Osteoblast (primary cell): ENCODE results near the gene CAPN15. TPM values are rescaled to one million over a fixed set of nuclear protein-coding genes. Genes with fewer than 3 reads are reported as not detected.
A peak's percentile ranks its signal among the peaks of the same experiment; 100 is the strongest.

ENCODE experiments used
- DNase-seq: peaks from one replicate; pipeline ENCODE4 v3.0.0; 2011; ENCODE audit warnings: low spot score, mixed read lengths; ENCODE audit not compliant: insufficient read length; ENCODE audit errors: missing footprints
- H2AFZ ChIP-seq: 2 replicates; pipeline ENCODE4 v1.6.0; 2011; ENCODE audit warnings: mild to moderate bottlenecking, low read length
- H3K27ac ChIP-seq: 2 replicates; pipeline ENCODE4 v1.5.1; 2011; ENCODE audit warnings: mild to moderate bottlenecking, low read depth, low read length, moderate library complexity
- H3K27me3 ChIP-seq: 2 replicates; pipeline ENCODE4 v1.6.0; 2012; ENCODE audit warnings: mild to moderate bottlenecking, control low read depth, inconsistent platforms, low read length, moderate library complexity; ENCODE audit not compliant: insufficient read depth
- H3K36me3 ChIP-seq: 2 replicates; pipeline ENCODE4 v1.5.1; 2011; ENCODE audit warnings: mild to moderate bottlenecking, low read length, control low read depth, moderate library complexity; ENCODE audit not compliant: insufficient read depth
- H3K4me1 ChIP-seq: 2 replicates; pipeline ENCODE4 v1.5.1; 2011; ENCODE audit warnings: mild to moderate bottlenecking, low read length, control low read depth, moderate library complexity; ENCODE audit not compliant: insufficient read depth
- H3K4me2 ChIP-seq: 2 replicates; pipeline ENCODE4 v1.6.0; 2011; ENCODE audit warnings: mild to moderate bottlenecking, low read length; ENCODE audit not compliant: insufficient read depth
- H3K4me3 ChIP-seq: fragments of 200-600 bp; sonication (generic); 3 replicates; pipeline ENCODE4 v1.5.1; 2012; ENCODE audit warnings: mild to moderate bottlenecking, low read length, inconsistent platforms; ENCODE audit not compliant: insufficient read depth
- H3K79me2 ChIP-seq: 2 replicates; pipeline ENCODE4 v1.6.0; 2012; ENCODE audit warnings: mild to moderate bottlenecking, low read length, control low read depth, inconsistent platforms; ENCODE audit not compliant: insufficient read depth
- H3K9me3 ChIP-seq: 2 replicates; pipeline ENCODE4 v1.5.1; 2011; ENCODE audit warnings: low read depth, low read length, control low read depth
- H4K20me1 ChIP-seq: 2 replicates; pipeline ENCODE4 v1.6.0; 2012; ENCODE audit warnings: mild to moderate bottlenecking, low read length, control low read depth; ENCODE audit not compliant: insufficient read depth
- total RNA-seq: library from RNA; depleted of rRNA; stranded (reverse); fragments of >200 nt; gene quantifications from 2 replicates; pipeline ENCODE4 v1.2.3, GENCODE V29; 2012
- TF ChIP-seq, protein P1 (sequence below): IDR thresholded peaks from 2 replicates; pipeline ENCODE4 v1.5.1; 2011; ENCODE audit warnings: mild to moderate bottlenecking, low read depth, low read length, moderate library complexity; ENCODE audit errors: extremely low read depth

Gene CAPN15
- total RNA-seq, 1 donor, result 27.1 TPM

GRCh38 chr16:559021-559380, 31.5 kb downstream of the CAPN15 start:
- H3K4me3 ChIP-seq, result no peak overlapping the region
- TF ChIP-seq, protein P1, sequence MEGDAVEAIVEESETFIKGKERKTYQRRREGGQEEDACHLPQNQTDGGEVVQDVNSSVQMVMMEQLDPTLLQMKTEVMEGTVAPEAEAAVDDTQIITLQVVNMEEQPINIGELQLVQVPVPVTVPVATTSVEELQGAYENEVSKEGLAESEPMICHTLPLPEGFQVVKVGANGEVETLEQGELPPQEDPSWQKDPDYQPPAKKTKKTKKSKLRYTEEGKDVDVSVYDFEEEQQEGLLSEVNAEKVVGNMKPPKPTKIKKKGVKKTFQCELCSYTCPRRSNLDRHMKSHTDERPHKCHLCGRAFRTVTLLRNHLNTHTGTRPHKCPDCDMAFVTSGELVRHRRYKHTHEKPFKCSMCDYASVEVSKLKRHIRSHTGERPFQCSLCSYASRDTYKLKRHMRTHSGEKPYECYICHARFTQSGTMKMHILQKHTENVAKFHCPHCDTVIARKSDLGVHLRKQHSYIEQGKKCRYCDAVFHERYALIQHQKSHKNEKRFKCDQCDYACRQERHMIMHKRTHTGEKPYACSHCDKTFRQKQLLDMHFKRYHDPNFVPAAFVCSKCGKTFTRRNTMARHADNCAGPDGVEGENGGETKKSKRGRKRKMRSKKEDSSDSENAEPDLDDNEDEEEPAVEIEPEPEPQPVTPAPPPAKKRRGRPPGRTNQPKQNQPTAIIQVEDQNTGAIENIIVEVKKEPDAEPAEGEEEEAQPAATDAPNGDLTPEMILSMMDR, result no peak
- no peak overlapping the region for H2AFZ ChIP-seq
- no peaks in the 10 kb centered on the region for H3K36me3 ChIP-seq
- peaks cover 3% of the 10 kb centered on the region for H4K20me1 ChIP-seq
- H3K27ac ChIP-seq, result no peak overlapping the region
- H3K79me2 ChIP-seq, result no peaks in the 10 kb centered on the region
- no peak overlapping the region for H3K4me2 ChIP-seq
- H3K27me3 ChIP-seq, result peaks cover 36% of the 10 kb centered on the region
- H3K4me1 ChIP-seq, result peaks cover 6% of the 10 kb centered on the region
- H3K9me3 ChIP-seq, result no peaks in the 10 kb centered on the region
- peak; percentile 95 for DNase-seq

DNA sequence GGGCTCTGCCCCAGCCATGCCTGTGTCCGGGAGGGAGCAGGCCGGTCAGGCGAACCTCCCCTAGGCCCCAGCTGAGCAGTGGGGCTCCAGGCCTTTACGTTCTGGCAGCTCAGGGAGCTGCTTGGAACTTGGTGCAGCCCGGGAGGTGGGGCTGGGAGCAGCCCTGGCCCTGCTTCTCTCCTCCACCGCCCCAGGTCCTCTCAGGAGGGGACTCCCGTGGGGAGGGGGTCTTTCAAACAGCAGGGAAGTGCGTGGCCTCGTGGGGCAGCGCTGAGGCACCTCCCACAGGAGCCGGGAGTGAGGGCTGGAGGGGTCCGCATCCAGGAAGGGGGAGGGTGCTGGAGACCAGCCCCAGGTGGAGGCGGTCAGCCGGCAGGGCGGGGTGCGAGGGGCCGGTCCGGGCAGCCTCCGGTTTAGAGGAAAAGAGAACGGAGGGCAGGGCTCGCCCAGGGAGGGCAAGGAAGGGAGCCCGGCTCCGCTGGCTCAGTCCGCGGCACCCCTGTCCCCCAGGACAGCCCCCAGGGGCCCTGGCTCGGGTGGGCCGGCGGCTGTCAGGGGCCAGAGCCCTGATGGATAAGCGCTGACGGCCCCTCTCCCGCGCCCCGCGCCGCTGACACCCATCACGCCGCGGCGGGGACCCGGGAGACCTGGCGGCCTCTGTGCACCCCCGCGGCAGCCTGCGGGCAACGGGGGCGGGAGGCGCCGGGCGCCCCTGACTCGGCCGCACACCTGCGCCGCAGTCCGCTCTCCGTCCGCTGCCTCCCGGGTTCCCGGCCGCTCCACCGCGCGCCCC, 32.1 kb downstream of the CAPN15 start:
- DNase-seq, result peak; percentile 91
- Histone ChIP-seq H3K36me3 (no peaks in the 10 kb centered on the region), H3K4me2 (no peak overlapping the region), H3K27ac (no peak overlapping the region), H2AFZ (no peak overlapping the region), H4K20me1 (peaks cover 3% of the 10 kb centered on the region), H3K27me3 (peaks cover 36% of the 10 kb centered on the region), H3K9me3 (no peaks in the 10 kb centered on the region), H3K79me2 (no peaks in the 10 kb centered on the region), H3K4me1 (peaks cover 2% of the 10 kb centered on the region), H3K4me3 (no peak overlapping the region)
- TF ChIP-seq, protein P1, result no peak

DNA sequence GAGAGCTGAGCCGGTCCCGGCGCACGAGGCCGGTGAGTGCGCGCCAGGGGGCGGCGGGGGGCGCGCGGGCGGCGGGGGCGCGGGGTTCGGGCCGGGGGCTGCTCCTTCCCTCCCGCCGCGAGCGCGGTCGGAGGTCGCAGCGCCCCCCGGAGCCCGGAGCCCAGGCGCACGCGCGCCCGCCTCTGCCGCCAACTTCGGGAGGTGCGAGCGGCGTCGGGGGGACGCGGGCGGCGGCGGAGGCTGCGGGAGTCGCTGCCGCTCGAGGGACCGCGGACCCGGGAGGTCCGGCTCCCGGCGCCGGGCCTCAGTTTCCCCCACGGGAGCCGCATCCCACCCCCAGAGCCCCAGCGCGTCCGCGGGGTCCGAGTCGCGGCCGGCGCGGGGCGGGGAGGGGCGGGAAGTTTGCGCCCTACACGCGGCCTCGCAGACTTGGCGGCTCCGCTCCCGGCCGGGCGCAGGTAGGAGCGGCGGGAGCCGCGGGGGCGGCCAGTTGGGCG, 32.7 kb downstream of the CAPN15 start, which contains the start of gene PRR35:
PRR35 (plus strand) TSS at position 191 of the 497 bp plus-strand sequence. CDS start 2,901 bp downstream, outside the sequence.
- Histone ChIP-seq H3K36me3 (no peaks in the 10 kb centered on the region), H3K27ac (no peak within 1 kb of the TSS), H4K20me1 (peaks cover 3% of the 10 kb centered on the region), H3K79me2 (no peaks in the 10 kb centered on the region), H3K27me3 (peaks cover 36% of the 10 kb centered on the region), H3K9me3 (no peaks in the 10 kb centered on the region), H3K4me1 (no peaks in the 10 kb centered on the region), H3K4me3 (no peak within 1 kb of the TSS), H2AFZ (no peak within 1 kb of the TSS), H3K4me2 (no peak within 1 kb of the TSS)
- TF ChIP-seq, protein P1, result no peak
- no peak for DNase-seq

DNA sequence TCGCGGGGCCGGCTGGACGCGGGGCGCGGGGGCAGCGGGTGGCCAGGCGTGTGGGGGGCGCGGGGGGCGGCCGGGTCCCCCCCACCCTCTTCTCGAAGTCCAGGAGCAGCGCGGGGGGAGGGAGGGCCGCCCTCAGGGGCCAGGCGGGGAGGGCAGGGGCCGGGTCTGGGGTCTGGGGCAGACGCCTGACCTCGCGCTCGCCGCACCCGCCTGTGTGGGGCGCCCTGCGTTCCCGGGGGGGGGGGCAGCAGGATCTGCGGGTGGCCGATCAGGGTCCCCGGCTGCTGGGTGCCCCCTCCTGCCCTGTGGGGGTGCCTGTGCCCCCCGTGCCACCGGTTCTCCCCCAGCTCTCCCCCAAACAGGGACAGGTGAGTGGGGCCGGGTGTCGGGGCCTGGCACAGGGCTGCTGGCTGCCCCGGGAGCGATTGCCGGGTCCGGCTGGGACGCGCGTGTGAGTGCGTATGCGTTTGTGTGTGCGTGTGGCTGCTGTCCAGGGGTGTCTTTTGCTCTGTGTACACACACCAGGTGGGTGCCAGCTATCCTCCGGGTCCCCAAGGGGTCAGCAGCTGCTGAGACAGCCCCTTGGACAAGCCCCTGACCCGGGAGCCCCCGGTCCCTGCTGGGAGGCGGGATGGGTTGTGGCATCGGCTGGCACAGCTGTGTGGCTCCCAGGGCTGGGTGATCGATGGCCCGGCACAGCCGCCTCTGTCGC, 33.3 kb downstream of the CAPN15 start:
- no peak overlapping the region for H3K4me3 ChIP-seq
- peak; percentile 89 for DNase-seq
- H3K9me3 ChIP-seq, result no peaks in the 10 kb centered on the region
- TF ChIP-seq, protein P1, result no peak
- H4K20me1 ChIP-seq, result peaks cover 3% of the 10 kb centered on the region
- no peak overlapping the region for H3K4me2 ChIP-seq
- no peak overlapping the region for H3K27ac ChIP-seq
- no peaks in the 10 kb centered on the region for H3K4me1 ChIP-seq
- no peaks in the 10 kb centered on the region for H3K79me2 ChIP-seq
- H2AFZ ChIP-seq, result no peak overlapping the region
- peaks cover 36% of the 10 kb centered on the region for H3K27me3 ChIP-seq
- no peaks in the 10 kb centered on the region for H3K36me3 ChIP-seq
